DND-41 (cell line): Measurements from ENCODE around the gene A4GNT.
"Not testable (repeated sequence)": the region's sequence is repeated elsewhere in the genome, so short reads cannot be mapped to it uniquely, and the experiment has no call there.

Experiments used
- ATAC-seq: fragments of 200-7000 bp; cut with Tn5 transposase; 3 replicates; pipeline ENCODE4 v1.9.1; 2021; ENCODE audit warnings: low read depth; ENCODE audit not compliant: insufficient read depth
- DNase-seq: peaks from one replicate; pipeline ENCODE4 v3.0.0-alpha.2; 2020
- H2AFZ ChIP-seq: 2 replicates; pipeline ENCODE4 v1.6.0; 2012; ENCODE audit warnings: low read depth, low read length
- H3K27ac ChIP-seq: 2 replicates; pipeline ENCODE4 v1.5.1; 2012; ENCODE audit warnings: low read length, inconsistent platforms
- H3K27me3 ChIP-seq: fragments of 200-600 bp; sonication (generic); 2 replicates; pipeline ENCODE4 v1.6.0; 2012; ENCODE audit warnings: low read length, mild to moderate bottlenecking, inconsistent platforms; ENCODE audit not compliant: insufficient read depth, poor library complexity
- H3K36me3 ChIP-seq: 2 replicates; pipeline ENCODE4 v1.5.1; 2012; ENCODE audit warnings: low read length, inconsistent platforms; ENCODE audit not compliant: insufficient read depth
- H3K4me1 ChIP-seq: 2 replicates; pipeline ENCODE4 v1.5.1; 2012; ENCODE audit warnings: mild to moderate bottlenecking, low read length; ENCODE audit not compliant: insufficient read depth
- H3K4me2 ChIP-seq: 2 replicates; pipeline ENCODE4 v1.6.0; 2012; ENCODE audit warnings: mild to moderate bottlenecking, moderate library complexity, low read length, inconsistent platforms; ENCODE audit not compliant: insufficient read depth
- H3K4me3 ChIP-seq, 2 experiments: fragments of 200-600 bp in 1 of 2; shearing (Covaris generic) in 1 of 2; 2 replicates each; pipeline ENCODE4 v1.5.1; 2012 to 2016; ENCODE audit warnings: inconsistent platforms in 2 of 2, low read length in 2 of 2, mild to moderate bottlenecking in 2 of 2, low read depth in 1 of 2, moderate library complexity in 1 of 2
- H3K79me2 ChIP-seq: 2 replicates; pipeline ENCODE4 v1.6.0; 2012; ENCODE audit warnings: low read length, inconsistent platforms; ENCODE audit not compliant: insufficient read depth
- H3K9ac ChIP-seq: 2 replicates; pipeline ENCODE4 v1.6.0; 2012; ENCODE audit warnings: low read depth, mild to moderate bottlenecking, inconsistent platforms, low read length, moderate library complexity
- H3K9me3 ChIP-seq: 2 replicates; pipeline ENCODE4 v1.5.1; 2012; ENCODE audit warnings: low read length, moderate library complexity, mild to moderate bottlenecking, inconsistent platforms; ENCODE audit not compliant: insufficient read depth, severe bottlenecking
- H4K20me1 ChIP-seq: 2 replicates; pipeline ENCODE4 v1.6.0; 2012; ENCODE audit warnings: low read length; ENCODE audit not compliant: insufficient read depth
- CTCF ChIP-seq: IDR thresholded peaks from 2 replicates; pipeline ENCODE4 v1.5.1; 2012; ENCODE audit warnings: borderline replicate concordance, low read length, moderate library complexity, mild to moderate bottlenecking; ENCODE audit not compliant: poor library complexity, severe bottlenecking; ENCODE audit errors: extremely low read depth
- EZH2 ChIP-seq: IDR thresholded peaks from 3 replicates; pipeline ENCODE4 v1.6.1; 2012; ENCODE audit warnings: borderline replicate concordance, low read depth, mild to moderate bottlenecking, moderate library complexity, low read length, inconsistent platforms; ENCODE audit not compliant: severe bottlenecking

The A4GNT gene

DNA sequence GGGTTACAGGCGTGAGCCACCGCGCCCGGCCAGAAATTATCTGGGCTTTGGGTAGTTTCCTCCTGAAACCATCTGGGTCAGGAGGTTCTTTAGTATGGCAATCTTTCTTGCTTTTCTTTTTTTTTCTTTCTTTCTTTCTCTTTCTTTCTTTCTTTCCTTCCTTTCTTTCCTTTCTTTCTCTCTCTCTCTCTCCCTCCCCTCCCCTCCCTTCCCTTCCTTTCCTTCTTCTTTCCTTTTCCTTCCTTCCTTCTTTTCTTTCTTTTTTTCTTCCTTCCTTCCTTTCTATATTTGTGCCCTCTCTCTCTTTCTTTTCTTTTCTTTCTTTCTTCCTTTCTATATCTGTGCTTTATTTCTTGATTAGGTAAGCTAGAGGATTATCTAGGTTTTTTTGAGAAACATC lies 25.6 kb upstream of the A4GNT start:
- ATAC-seq (no peak), DNase-seq (no peak)
- Histone ChIP-seq H3K27me3 (no peaks in the 10 kb centered on the region), H3K36me3 (peaks cover 25% of the 10 kb centered on the region), H3K9ac (no peak overlapping the region), H3K4me2 (no peak overlapping the region), H3K4me3 (no peak overlapping the region), H4K20me1 (no peaks in the 10 kb centered on the region), H3K4me1 (no peaks in the 10 kb centered on the region), H2AFZ (no peak overlapping the region), H3K79me2 (no peaks in the 10 kb centered on the region), H3K27ac (no peak overlapping the region), H3K9me3 (no peaks in the 10 kb centered on the region)
- TF ChIP-seq CTCF (no peak), EZH2 (no peak)

DNA sequence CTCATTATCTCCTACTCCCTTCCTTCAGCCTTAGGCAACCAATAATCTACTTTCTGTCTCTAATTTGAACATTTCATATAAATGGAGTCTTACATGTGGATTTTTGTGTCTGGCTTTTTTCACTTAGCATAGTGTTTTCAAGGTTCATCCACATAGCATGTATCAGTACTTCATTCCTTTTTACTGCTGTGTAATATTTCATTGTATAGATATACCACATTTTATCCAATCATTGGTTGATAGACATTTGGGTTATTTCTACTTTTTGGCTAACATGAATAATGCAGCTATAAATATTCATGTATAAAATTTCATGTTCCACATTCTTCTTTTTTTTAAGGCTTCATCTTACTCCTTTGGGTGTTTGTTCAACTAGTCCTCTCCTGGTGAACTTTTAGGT lies 22.3 kb upstream of the A4GNT start:
- Histone ChIP-seq H3K36me3 (no peaks in the 10 kb centered on the region), H3K27me3 (no peaks in the 10 kb centered on the region), H3K79me2 (no peaks in the 10 kb centered on the region), H3K9me3 (no peaks in the 10 kb centered on the region), H3K9ac (no peak overlapping the region), H3K27ac (no peak overlapping the region), H2AFZ (no peak overlapping the region), H3K4me3 (no peak overlapping the region), H4K20me1 (no peaks in the 10 kb centered on the region), H3K4me2 (no peak overlapping the region), H3K4me1 (no peaks in the 10 kb centered on the region)
- no peak for TF ChIP-seq EZH2
- TF ChIP-seq CTCF: no peak
- ATAC-seq (no peak), DNase-seq (no peak)

DNA sequence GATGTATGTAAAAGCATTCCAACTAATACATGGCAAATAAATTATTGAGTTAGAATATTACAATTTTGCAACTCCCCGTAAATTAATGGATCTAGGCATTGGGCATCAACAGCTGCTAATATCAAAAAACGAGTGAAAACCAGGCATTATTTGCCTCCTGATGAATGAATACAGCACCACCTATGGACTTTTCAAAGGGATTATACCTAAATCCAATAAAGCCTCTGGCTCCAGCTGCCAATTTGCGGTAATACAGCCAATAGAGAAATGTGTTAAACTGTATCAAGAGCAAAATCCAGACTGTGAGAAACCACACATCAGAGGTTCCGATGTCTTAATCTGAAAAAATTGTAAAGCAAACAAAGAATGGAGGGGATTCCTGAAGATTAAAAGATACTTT lies 16.3 kb upstream of the A4GNT start:
- Histone ChIP-seq H3K27me3 (no peaks in the 10 kb centered on the region), H3K9me3 (no peaks in the 10 kb centered on the region), H3K4me2 (no peak overlapping the region), H3K79me2 (no peaks in the 10 kb centered on the region), H3K4me1 (no peaks in the 10 kb centered on the region), H4K20me1 (no peaks in the 10 kb centered on the region), H3K9ac (no peak overlapping the region), H2AFZ (no peak overlapping the region), H3K4me3 (no peak overlapping the region), H3K27ac (no peak overlapping the region), H3K36me3 (no peaks in the 10 kb centered on the region)
- ATAC-seq: no peak
- DNase-seq: no peak
- TF ChIP-seq EZH2 (no peak), CTCF (no peak)

GRCh38 chr3:138142181-138142580 lies 10.0 kb upstream of the A4GNT start:
- not testable (repeated sequence) for H3K4me3 ChIP-seq, H3K79me2 ChIP-seq, H3K9ac ChIP-seq, ATAC-seq, H3K4me2 ChIP-seq, H3K9me3 ChIP-seq, H3K27ac ChIP-seq, H3K36me3 ChIP-seq, H3K27me3 ChIP-seq, H4K20me1 ChIP-seq, DNase-seq, H2AFZ ChIP-seq, H3K4me1 ChIP-seq
